IMR-90 (cell line): ENCODE data around the gene GRID1. TPM values are rescaled to one million over a fixed set of nuclear protein-coding genes. Genes with fewer than 3 reads are reported as not detected.

Source experiments
- ATAC-seq: fragments of 200-7000 bp; cut with Tn5 transposase; 2 replicates; pipeline ENCODE4 v1.9.1; 2020; ENCODE audit warnings: low read depth, mild to moderate bottlenecking, moderate library complexity
- BruUV-seq: library from RNA; stranded (reverse); fragments of 400-500 nt; replicated peaks from 2 replicates; lab custom pipeline; 2021; lab: Mats Ljungman, UMichigan
- CTCF ChIA-PET: fragments of 300-600 bp; formaldehyde crosslinking; extraction: SDS; loops from one replicate; lab custom pipeline; 2021; ENCODE audit warnings: antibody characterized with exemption; lab: Yijun Ruan, JAX
- POLR2A ChIA-PET: fragments of 300-600 bp; sonication (Branson Sonifier 250); formaldehyde crosslinking; loops from one replicate; lab custom pipeline; 2022; ENCODE audit warnings: antibody characterized with exemption; ENCODE audit not compliant: unreplicated experiment; lab: Charles Lee
- DNase-seq: peaks from one replicate; pipeline ENCODE4 v3.0.0; 2013
- H2AFZ ChIP-seq: replicated peaks from 2 replicates; pipeline ENCODE3; 2013; ENCODE audit warnings: low read length, mild to moderate bottlenecking; ENCODE audit not compliant: poor library complexity
- H2AK5ac ChIP-seq: 2 replicates; pipeline ENCODE4 v1.6.1; 2013; ENCODE audit warnings: low read depth, low read length, inconsistent platforms
- H2AK9ac ChIP-seq: replicated peaks from 2 replicates; pipeline ENCODE3; 2013; ENCODE audit warnings: mild to moderate bottlenecking, low read depth, low read length, moderate library complexity; ENCODE audit not compliant: poor library complexity
- H2BK120ac ChIP-seq: 2 replicates; pipeline ENCODE4 v1.6.1; 2013; ENCODE audit warnings: low read depth, low read length, inconsistent platforms
- H2BK15ac ChIP-seq: 3 replicates; pipeline ENCODE4 v1.6.1; 2013; ENCODE audit warnings: low read depth, low read length, inconsistent platforms
- H2BK20ac ChIP-seq: 2 replicates; pipeline ENCODE4 v1.6.1; 2013; ENCODE audit warnings: low read depth, mild to moderate bottlenecking, inconsistent platforms, low read length, moderate library complexity
- H2BK5ac ChIP-seq: 2 replicates; pipeline ENCODE4 v1.6.1; 2013; ENCODE audit warnings: mild to moderate bottlenecking, low read depth, low read length, inconsistent platforms; ENCODE audit not compliant: poor library complexity, severe bottlenecking
- H3K14ac ChIP-seq: replicated peaks from 2 replicates; pipeline ENCODE4 v1.6.1; 2013; ENCODE audit warnings: low read depth, low read length, inconsistent platforms
- H3K18ac ChIP-seq: 2 replicates; pipeline ENCODE4 v1.6.1; 2013; ENCODE audit warnings: low read depth, low read length, control low read depth
- H3K23ac ChIP-seq: 2 replicates; pipeline ENCODE4 v1.6.1; 2013; ENCODE audit warnings: low read depth, low read length, inconsistent platforms
- H3K27ac ChIP-seq: 2 replicates; pipeline ENCODE4 v1.5.1; 2013; ENCODE audit warnings: mild to moderate bottlenecking, control low read depth, low read length; ENCODE audit not compliant: insufficient read depth
- H3K27me3 ChIP-seq: 2 replicates; pipeline ENCODE4 v1.6.1; 2013; ENCODE audit warnings: low read length; ENCODE audit not compliant: control insufficient read depth, insufficient read depth
- H3K36me3 ChIP-seq: 2 replicates; pipeline ENCODE4 v1.6.1; 2013; ENCODE audit warnings: low read length, mixed read lengths; ENCODE audit not compliant: control insufficient read depth, insufficient read depth
- H3K4ac ChIP-seq: 2 replicates; pipeline ENCODE4 v1.6.1; 2013; ENCODE audit warnings: low read depth, low read length, inconsistent platforms
- H3K4me1 ChIP-seq: 2 replicates; pipeline ENCODE4 v1.6.1; 2013; ENCODE audit warnings: low read length, mixed read lengths; ENCODE audit not compliant: control insufficient read depth, insufficient read depth
- H3K4me2 ChIP-seq: 2 replicates; pipeline ENCODE4 v1.6.1; 2013; ENCODE audit warnings: low read depth, mild to moderate bottlenecking, control low read depth, low read length, moderate library complexity
- H3K4me3 ChIP-seq: 2 replicates; pipeline ENCODE4 v1.5.1; 2013; ENCODE audit warnings: low read depth, mild to moderate bottlenecking, control low read depth, low read length, moderate library complexity; ENCODE audit not compliant: insufficient read depth
- H3K56ac ChIP-seq: 2 replicates; pipeline ENCODE4 v1.6.1; 2013; ENCODE audit warnings: low read length, inconsistent platforms; ENCODE audit not compliant: insufficient read depth; ENCODE audit errors: extremely low read depth
- H3K79me1 ChIP-seq, 2 experiments: 2 replicates each; pipeline ENCODE4 v1.6.1; 2013; ENCODE audit warnings: low read length in 2 of 2, inconsistent platforms in 1 of 2, low read depth in 1 of 2
- H3K9ac ChIP-seq: 2 replicates; pipeline ENCODE4 v1.6.1; 2013; ENCODE audit warnings: low read depth, low read length, control low read depth
- H3K9me1 ChIP-seq: 2 replicates; pipeline ENCODE4 v1.6.1; 2013; ENCODE audit warnings: low read length, inconsistent platforms; ENCODE audit not compliant: insufficient read depth
- H3K9me3 ChIP-seq: 2 replicates; pipeline ENCODE4 v1.6.1; 2013; ENCODE audit warnings: low read length; ENCODE audit not compliant: control insufficient read depth, insufficient read depth
- H4K20me1 ChIP-seq: 2 replicates; pipeline ENCODE4 v1.6.1; 2013; ENCODE audit warnings: low read length, inconsistent platforms; ENCODE audit not compliant: insufficient read depth
- H4K5ac ChIP-seq: 2 replicates; pipeline ENCODE4 v1.6.1; 2013; ENCODE audit warnings: mild to moderate bottlenecking, low read depth, low read length, control low read depth
- H4K8ac ChIP-seq, 2 experiments: 2 replicates each; pipeline ENCODE4 v1.6.1; 2013; ENCODE audit warnings: low read depth in 2 of 2, low read length in 2 of 2, control low read depth in 1 of 2, inconsistent platforms in 1 of 2
- H4K91ac ChIP-seq: 2 replicates; pipeline ENCODE4 v1.6.1; 2013; ENCODE audit warnings: low read depth, low read length, inconsistent platforms; ENCODE audit not compliant: insufficient read depth
- BHLHE40 ChIP-seq: fragments of 150-350 bp; IDR thresholded peaks from 2 replicates; pipeline ENCODE4 v1.6.1; 2016; ENCODE audit warnings: mild to moderate bottlenecking, low read depth, low read length
- CEBPB ChIP-seq: IDR thresholded peaks from 2 replicates; pipeline ENCODE4 v1.6.1; 2012; ENCODE audit warnings: low read depth, low read length, improper control_type of control experiment
- CHD1 ChIP-seq: IDR thresholded peaks from 2 replicates; pipeline ENCODE4 v1.6.1; 2012; ENCODE audit warnings: low read depth, low read length, improper control_type of control experiment
- CTCF ChIP-seq: conservative IDR thresholded peaks from 2 replicates; pipeline ENCODE4 v1.5.1; 2012; ENCODE audit warnings: mild to moderate bottlenecking, low read depth, low read length, improper control_type of control experiment
- ELK1 ChIP-seq: fragments of 150-350 bp; IDR thresholded peaks from 2 replicates; pipeline ENCODE4 v1.6.1; 2016; ENCODE audit warnings: low read depth, mild to moderate bottlenecking, low read length, moderate library complexity, borderline replicate concordance
- FOS ChIP-seq: fragments of 150-350 bp; IDR thresholded peaks from 2 replicates; pipeline ENCODE4 v1.6.1; 2016; ENCODE audit warnings: low read depth, low read length
- MAFK ChIP-seq: IDR thresholded peaks from 2 replicates; pipeline ENCODE4 v1.6.1; 2012; ENCODE audit warnings: low read depth, low read length, improper control_type of control experiment
- MAZ ChIP-seq: IDR thresholded peaks from 2 replicates; pipeline ENCODE4 v1.6.1; 2012; ENCODE audit warnings: low read depth, mild to moderate bottlenecking, low read length, improper control_type of control experiment, moderate library complexity, borderline replicate concordance
- MXI1 ChIP-seq: IDR thresholded peaks from 2 replicates; pipeline ENCODE4 v1.6.1; 2012; ENCODE audit warnings: low read depth, mild to moderate bottlenecking, low read length, moderate library complexity, borderline replicate concordance
- NFE2L2 ChIP-seq: fragments of 150-350 bp; IDR thresholded peaks from 2 replicates; pipeline ENCODE4 v1.6.1; 2016; ENCODE audit warnings: low read depth, mild to moderate bottlenecking, low read length
- POLR2A ChIP-seq: IDR thresholded peaks from 2 replicates; pipeline ENCODE4 v1.6.1; 2012; ENCODE audit warnings: mild to moderate bottlenecking, low read depth, low read length
- RAD21 ChIP-seq: IDR thresholded peaks from 2 replicates; pipeline ENCODE4 v1.6.1; 2012; ENCODE audit warnings: low read length, improper control_type of control experiment
- RCOR1 ChIP-seq: IDR thresholded peaks from 2 replicates; pipeline ENCODE4 v1.6.1; 2012; ENCODE audit warnings: mild to moderate bottlenecking, low read length, improper control_type of control experiment; ENCODE audit not compliant: insufficient replicate concordance
- RFX5 ChIP-seq: IDR thresholded peaks from 2 replicates; pipeline ENCODE4 v1.8.0; 2012; ENCODE audit warnings: low read depth, mild to moderate bottlenecking, low read length, moderate library complexity
- SMC3 ChIP-seq: fragments of 150-350 bp; IDR thresholded peaks from 2 replicates; pipeline ENCODE4 v1.6.1; 2016; ENCODE audit warnings: low read depth, mild to moderate bottlenecking, antibody characterized with exemption, low read length, moderate library complexity
- USF2 ChIP-seq: fragments of 150-350 bp; IDR thresholded peaks from 2 replicates; pipeline ENCODE4 v1.6.1; 2017; ENCODE audit warnings: mild to moderate bottlenecking, antibody characterized with exemption, low read length, low read depth
- WGBS, 2 experiments: methylation state at CpG; one replicate each; pipeline versions ENCODE4 v1.1.5 to v1.1.7; 2013; ENCODE audit warnings: missing lambda C conversion rate in 2 of 2; ENCODE audit not compliant: insufficient read length in 1 of 2; ENCODE audit errors: extremely low coverage in 2 of 2; 5-methylcytosine and 5-hydroxymethylcytosine counted together
- dilution Hi-C: fragments of 300-500 bp; cut with HindIII; formaldehyde crosslinking; loops from one replicate; pipeline ENCODE4 v1.14.3; 2018; ENCODE audit warnings: low sequenced_read_pairs; ENCODE audit not compliant: unreplicated experiment
- in situ Hi-C: fragments of 300-500 bp; cut with MboI; formaldehyde crosslinking; loops from 3 replicates; pipeline ENCODE4 v1.14.3; 2019; ENCODE audit warnings: low sequenced_read_pairs, inconsistent platforms, mixed read lengths
- intact Hi-C: fragments of 100-400 bp; cut with micrococcal nuclease; formaldehyde crosslinking; loops from 2 replicates; pipeline ENCODE4 v1.10.0; 2022
- polyA plus RNA-seq, 3 experiments: library from polyadenylated mRNA; depleted of rRNA; stranded (reverse); fragments of >200 nt; gene quantifications; 2 replicates each; pipeline ENCODE4 v1.2.3, GENCODE V29; 2012; ENCODE audit warnings: low replicate concordance in 1 of 3
- total RNA-seq: library from RNA; depleted of rRNA; stranded (reverse); fragments of >200 nt; gene quantifications from 2 replicates; pipeline ENCODE4 v1.2.3, GENCODE V29; 2012

GRID1 gene
- total and polyA plus RNA-seq, 2 of the 4 experiments (the other 2 are of a cell fraction) = not detected

GRCh38 chr10:86072413-86072812 is 294.2 kb downstream of the GRID1 start:
- WGBS, 2 experiments = no CpG with 5 or more reads among the region's 5 CpGs
- Histone ChIP-seq H2BK20ac (no peak overlapping the region), H2BK15ac (no peak overlapping the region), H3K79me1 (no peaks in the 10 kb centered on the region), H3K27ac (no peak overlapping the region), H4K5ac (no peak overlapping the region), H3K27me3 (no peaks in the 10 kb centered on the region), H3K4me3 (no peak overlapping the region), H3K4me2 (no peak overlapping the region), H2AK9ac (no peak overlapping the region), H3K18ac (no peak overlapping the region), H3K4ac (no peak overlapping the region), H4K20me1 (no peaks in the 10 kb centered on the region), H3K4me1 (no peaks in the 10 kb centered on the region), H3K9ac (no peak overlapping the region), H2AFZ (no peak overlapping the region), H4K91ac (no peak overlapping the region), H3K36me3 (no peaks in the 10 kb centered on the region), H3K9me3 (peaks cover 2% of the 10 kb centered on the region; the same call in 1 of the 2 replicates), H3K14ac (no peak overlapping the region), H4K8ac (no peak overlapping the region), H3K56ac (no peak overlapping the region), H3K9me1 (no peaks in the 10 kb centered on the region), H2BK5ac (no peak overlapping the region), H3K23ac (no peak overlapping the region), H2BK120ac (no peak overlapping the region), H2AK5ac (no peak overlapping the region)
- no peak for DNase-seq
- POLR2A ChIA-PET = no interaction called here
- intact Hi-C loops = no loop called here
- TF ChIP-seq USF2 = no peak
- no peak for TF ChIP-seq ELK1
- TF ChIP-seq FOS = no peak
- no peak for TF ChIP-seq NFE2L2
- no peak for TF ChIP-seq RAD21
- no peak for TF ChIP-seq SMC3
- no peak for TF ChIP-seq RCOR1
- no peak for TF ChIP-seq RFX5
- no peak for TF ChIP-seq POLR2A
- no peak for TF ChIP-seq CEBPB
- TF ChIP-seq CTCF = no peak
- TF ChIP-seq MXI1 = no peak
- TF ChIP-seq MAZ = no peak
- TF ChIP-seq MAFK = no peak
- TF ChIP-seq BHLHE40 = no peak
- no peak for TF ChIP-seq CHD1
- in situ Hi-C loops = no loop called here
- ATAC-seq = no peak
- dilution Hi-C loops = no loop called here
- CTCF ChIA-PET = no interaction called here
- no TSS peak for BruUV-seq
